Glomerular visceral epithelial cell (primary cell): ENCODE data around the gene STX1B.
"Not testable (repeated sequence)": the region's sequence is repeated elsewhere in the genome, so short reads cannot be mapped to it uniquely, and the experiment has no call there.

Experiments used
- DNase-seq: peaks from one replicate; pipeline ENCODE4 v3.0.0-alpha.2; 2016; ENCODE audit errors: extremely low spot score

STX1B gene

DNA sequence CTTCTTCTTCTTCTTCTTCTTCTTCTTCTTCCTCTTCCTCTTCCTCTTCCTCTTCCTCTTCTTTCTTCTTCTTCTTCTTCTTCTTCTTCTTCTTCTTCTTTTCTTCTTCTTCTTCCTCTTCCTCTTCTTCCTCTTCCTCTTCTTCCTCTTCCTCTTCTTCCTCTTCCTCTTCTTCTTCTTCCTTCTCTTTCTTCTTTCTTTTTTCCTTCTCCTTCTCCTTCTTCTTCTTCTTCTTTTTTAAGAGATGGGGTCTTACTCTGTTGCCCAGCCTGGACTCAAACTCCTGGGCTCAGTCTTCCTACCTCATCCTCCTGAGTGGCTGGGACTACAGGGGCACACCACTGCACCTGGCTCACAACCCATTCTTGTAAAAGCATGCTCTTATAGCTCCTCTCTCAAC, 2.9 kb upstream of the STX1B start:
- not testable (repeated sequence) for DNase-seq

DNA sequence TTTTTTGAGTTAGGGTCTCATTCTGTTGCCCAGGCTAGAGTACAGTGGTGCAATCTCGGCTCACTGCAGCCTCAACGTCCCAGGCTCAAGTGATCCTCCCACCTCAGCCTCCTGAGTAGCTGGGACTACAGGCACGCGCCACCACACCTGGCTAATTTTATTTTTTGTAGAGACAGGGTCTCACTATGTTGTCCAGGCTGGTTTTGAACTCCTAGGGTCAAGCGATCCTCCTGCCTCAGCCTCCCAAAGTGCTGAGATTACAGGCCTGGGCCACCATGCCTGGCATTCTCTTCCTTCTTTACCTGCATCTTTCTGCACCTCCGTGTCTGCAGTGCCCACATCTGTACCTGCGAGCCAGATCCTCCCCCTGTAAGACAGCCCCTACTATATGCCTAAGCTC, 1.4 kb upstream of the STX1B start:
- not testable (repeated sequence) for DNase-seq

DNA sequence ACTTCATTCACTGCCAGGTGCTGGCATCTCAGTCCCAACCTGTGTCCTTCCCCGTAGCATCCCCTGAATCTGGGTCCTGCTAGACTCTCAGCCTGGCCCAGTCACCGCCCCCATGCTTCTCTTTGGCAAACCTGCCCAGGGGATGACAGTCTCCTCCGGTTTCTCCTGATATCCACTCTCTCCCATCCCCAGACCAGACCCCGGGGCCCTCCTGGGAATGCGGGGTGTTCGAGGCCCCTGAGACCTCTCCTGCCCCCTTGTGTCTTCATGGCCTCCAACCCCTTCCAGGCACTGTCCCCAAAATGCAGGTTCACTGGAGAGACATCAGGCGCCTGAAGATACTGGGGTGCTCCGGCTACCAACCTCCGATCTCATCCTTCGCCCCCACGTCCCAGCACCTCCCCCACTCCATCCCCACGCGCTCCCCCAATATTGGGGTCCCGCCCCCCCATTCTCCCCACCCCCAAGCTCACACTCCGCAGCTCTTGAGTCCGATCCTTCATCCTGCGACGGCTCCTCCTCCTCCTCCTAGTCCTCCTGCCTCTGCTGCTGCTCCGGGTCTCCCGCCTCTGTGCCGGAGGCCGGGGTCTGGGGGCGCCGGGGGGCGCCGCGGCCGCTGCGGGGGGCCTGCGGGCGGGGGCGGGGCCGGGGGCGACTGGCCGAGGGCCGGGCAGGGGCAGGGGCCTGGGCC, 399 bp downstream of the STX1B start:
- no peak for DNase-seq

DNA sequence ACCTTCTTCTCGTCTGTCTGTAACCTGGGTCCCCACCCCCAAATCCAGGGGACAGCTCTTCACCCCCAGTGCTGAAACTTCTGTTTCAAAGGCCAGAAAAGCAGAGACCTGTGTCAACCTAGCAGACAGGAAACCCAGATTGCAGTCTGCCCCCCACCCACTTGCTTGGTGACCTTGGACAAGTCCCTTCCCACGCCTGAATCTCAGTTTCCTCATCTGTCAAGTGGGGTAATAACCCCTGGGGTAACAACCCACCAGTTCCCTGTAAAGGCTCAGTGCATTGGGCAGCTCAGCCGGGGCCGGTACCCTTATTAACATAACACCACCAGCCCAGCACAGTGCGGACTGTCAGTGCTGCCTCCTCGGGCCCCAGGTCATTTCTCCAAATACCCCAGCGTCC, 1.3 kb downstream of the STX1B start:
- no peak for DNase-seq

DNA sequence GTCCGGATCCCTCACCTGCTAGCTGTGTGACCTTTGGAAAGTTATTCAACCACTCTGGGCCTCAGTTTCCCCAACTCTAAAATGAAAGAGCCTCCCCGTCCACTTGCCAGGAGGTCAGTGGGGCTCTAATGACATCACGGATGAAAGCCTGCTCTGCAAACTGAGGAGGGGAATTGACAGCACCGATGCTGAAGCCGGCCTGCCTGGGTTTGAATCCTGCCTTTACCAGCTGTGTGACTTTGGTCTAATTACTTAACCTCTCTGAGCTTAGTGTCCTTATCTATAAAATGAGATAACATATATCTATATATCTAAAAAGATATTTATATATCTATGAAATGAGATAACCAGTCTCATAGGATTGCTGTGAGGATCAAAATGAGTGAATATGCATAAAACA, 1.9 kb downstream of the STX1B start:
- DNase-seq, result no peak

DNA sequence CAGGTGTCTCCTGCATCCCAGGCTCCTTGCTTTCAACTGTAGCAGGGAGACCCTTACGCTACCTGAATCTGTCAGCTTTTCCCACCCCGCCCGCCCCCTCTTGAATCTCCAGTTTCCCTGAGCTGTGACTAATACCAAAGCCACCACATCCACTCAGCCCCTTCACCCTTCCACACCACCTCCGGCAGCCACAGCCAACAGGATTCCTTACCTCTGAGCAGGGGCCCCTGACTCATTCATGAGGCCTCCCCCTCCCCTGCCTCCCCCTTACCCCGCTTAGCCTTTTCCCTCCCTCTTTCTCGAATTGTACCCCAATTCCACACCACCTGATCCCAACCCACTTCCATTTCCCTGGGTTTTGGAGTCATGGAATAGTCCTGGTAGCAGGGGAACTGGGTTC, 2.3 kb downstream of the STX1B start:
- peak; percentile 65 for DNase-seq

DNA sequence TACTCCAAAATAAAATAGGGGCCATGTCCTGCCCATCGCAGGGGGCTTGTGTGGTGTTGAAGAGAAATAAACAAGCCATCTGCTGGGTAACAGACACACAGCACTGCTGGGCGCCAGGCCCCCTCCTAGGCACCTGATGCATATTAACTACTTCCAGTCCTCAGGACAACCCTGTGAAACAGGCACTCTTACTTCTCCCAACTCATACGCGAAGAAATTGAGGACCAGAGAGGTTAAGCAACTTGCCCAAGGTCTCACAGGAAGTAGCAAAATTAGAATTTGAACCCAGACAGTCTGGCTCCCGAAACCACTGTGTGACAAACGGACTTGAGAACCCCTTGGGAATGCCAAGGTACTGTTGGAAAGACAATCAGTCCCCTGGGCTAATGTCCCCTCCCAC, 2.8 kb downstream of the STX1B start:
- no peak for DNase-seq

DNA sequence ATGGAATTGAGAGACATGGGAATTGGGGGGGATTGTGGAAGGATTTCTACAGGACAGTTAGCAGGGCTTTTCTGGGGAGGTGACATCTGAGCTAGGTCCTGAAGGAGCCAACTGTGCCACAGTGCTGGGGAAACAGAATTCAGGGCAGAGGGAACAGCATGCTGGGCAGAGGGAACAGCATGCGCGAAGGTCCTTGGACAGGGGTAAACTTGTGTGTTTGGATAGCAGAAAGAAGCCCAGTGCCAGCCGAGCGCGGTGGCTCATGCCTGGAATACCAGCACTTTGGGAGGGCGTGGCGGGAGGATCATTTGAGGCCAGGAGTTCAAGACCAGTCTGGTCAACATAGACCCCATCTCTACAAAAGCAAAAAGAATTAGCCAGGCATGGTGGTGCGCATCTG, 3.8 kb downstream of the STX1B start:
- DNase-seq, result no peak

DNA sequence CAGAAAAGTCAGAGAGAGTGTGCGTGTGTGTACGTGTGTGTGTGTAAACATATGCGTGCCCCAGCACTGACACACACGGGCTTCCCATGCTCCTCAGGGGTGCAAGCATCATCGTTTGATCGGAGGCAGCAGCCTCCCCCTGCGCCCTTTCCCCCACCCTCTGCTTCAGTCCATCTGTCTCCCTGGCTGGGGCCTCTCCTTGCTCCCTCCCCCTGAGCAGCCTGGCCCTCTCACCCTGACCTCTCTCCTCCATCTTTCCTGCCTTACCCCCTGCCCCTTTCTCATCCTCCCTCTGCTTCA, 4.4 kb downstream of the STX1B start:
- no peak for DNase-seq

DNA sequence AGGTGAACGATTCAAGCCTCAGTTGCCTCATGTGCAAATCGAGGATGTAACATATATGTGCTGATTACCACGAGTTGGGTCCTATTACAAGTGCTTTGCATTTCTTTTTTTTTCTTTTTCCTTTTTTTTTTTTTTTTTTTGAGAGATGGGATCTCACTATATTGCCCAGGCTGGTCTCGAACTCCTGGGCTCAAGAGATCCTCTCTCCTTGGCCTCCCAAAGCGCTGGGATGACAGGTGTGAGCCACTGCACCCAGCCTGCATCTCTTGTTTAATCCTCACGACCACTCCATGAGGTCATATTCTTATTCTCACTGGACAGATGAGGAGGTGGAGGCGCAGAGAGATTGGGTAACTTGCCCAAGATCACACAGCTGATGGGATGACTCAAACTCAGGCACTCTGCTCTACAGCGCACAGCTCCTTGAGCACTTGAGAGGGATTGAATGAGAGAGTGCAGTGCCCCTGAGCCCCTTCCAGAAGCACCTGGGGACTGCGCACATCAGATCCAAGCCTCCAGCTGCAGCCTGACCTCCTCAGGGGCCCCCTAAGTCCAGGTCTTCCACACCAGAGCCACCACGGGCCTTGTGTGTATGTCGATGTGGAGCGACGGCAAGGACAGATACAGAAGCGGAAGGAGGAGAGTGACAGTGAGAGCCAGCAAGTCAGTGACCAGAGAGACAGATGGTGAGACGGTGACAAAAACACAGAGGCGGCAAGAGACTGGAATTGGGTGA, 4.9 kb downstream of the STX1B start:
- DNase-seq, result no peak

DNA sequence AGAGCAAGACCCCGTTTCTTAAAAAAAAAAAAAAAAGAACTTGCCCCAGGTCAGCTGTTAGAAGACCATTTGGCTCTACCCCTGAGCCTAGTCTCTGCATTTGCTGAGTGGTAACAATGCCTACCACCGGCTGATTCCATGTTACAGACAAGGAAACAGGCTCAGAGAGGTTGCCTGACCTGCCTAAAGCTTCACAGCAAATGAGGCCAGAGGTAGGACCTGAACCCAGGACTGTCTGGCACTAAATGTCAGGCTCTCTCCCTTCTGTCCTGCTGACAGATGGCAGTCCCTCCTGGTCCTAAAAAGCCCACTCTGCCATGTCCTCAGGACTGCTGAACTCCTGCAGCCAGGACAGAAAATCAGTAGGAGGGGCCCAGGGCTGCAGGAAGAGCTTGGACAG, 5.8 kb downstream of the STX1B start:
- DNase-seq, result no peak

DNA sequence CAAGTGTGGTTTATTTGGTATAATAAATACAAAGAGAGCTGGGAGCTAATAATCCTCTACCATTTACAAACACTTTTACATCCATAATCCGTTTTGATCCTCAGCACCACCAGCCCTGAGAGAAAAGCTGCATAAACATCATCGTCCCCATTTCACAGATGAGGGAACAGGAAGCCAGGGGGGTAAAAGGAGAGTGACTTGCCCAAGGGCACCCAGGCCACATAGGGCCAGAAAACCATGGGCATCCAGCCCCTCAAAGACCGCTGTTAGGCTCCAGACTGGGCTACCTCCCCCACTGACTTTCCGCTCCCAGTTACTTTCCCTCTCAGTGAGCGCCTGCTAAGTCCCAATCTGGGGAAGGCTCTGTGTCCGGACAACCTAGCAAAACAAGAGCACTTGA, 6.7 kb downstream of the STX1B start:
- DNase-seq, result no peak

DNA sequence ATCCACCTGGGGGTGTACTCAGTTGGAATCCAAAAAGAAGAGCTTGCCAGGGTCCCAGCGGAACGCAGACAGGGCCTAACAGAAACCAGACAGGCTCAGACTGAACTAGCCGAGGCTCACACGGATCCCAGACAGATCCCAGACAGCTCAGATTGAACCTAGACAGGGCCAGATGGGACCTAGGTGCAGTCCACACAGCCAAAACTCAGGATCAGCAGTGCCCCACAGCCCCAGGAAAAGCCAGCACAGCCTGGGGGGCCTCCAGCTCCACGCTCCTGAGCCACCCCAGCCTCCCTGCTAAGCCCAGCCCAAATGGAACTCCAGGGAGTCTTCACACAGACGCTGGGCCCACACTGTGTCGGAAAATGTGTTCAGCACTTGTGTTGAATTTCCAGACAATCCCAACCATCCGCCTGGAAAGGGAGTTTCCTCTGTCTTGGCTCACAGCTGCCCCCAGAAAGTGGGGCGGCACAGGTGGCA, 7.5 kb downstream of the STX1B start:
- DNase-seq, result no peak

DNA sequence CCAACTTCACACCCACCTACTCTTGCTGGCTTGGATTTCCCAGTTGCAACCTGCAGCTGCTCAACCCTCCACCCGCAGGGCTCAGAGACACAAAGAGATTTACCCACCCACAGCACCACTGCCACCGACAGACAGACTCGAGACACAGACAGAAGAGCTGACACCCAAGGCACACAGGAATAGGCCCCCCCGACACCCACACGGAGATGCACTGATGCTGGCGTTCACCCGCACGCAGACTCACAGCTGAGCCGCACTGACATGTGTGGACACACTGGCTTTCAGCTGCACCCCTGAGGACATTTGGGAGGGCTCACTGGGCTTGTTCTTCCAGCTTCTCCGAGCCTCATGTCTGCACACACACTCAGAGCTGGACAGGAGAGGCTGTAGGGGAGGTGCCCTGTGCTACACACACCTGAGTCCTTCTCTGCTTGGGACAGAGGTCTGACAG, 8.2 kb downstream of the STX1B start:
- no peak for DNase-seq

DNA sequence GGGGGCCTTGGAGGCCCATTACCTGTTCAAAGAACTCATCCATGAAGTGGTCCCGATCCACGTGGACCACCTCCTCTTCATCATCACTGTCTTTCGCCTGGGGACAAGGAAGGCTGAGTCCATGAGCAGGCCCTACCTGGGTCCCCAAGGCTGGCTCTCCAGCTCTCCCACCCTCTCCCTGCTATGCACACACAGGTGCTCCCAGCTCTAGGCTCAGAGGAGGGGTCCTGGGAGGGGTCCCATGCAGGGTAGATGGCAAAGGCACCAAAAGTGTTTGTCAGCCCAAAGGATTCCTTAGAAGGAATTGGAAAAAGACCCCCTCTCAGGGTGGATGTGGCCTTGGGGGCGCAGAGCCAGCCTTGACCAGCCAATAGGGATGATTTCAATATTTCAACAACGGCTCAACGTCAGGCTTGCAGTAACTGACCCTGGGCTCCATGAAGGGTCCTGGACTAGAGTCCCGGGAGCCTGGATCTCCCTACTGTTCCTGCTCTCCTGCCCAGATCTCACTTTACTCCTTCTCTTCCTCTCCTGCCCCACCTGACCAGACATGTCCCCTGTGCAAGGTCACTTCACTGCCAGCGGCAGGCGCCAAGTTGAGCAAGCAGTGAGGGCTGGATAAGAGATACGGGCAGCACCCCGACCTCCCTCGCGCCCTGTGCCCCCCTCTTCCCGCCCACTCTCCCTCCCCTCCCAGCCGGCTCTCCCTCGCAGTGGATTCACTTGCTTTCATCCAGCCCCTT, 8.8 kb downstream of the STX1B start:
- DNase-seq, result no peak

DNA sequence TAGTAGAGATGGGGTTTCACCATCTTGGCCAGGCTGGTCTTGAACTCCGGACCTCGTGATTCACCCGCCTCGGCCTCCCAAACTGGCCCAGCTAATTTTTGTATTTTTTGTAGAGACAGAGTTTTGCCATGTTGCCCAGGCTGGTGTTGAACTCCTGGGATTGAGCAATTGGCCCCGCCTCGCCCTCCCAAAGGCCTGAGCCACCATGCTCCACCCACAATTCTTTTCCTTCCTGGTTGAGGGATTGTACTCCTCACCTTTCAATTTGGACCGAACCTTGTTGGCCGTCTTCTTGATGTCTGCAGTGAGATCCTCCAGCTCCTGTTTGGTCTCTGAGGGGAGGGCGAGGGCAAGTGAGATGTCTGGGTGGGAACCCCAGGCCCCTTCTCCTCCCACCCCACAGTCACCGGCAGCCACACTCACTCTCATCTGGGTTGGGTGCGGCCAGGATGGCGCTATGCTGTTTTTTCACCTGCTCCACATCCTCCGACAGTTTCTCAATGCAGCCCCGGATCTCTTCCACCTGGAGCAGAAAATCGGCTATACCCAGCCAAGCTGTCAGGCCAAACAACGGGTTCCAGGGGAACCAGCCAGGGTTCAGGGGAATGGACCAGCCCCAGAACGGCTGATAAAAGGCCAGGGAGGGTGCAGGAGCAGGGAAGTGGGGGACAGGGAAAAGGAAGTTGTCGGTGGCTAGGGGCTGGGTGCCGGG, 9.6 kb downstream of the STX1B start:
- no peak for DNase-seq

DNA sequence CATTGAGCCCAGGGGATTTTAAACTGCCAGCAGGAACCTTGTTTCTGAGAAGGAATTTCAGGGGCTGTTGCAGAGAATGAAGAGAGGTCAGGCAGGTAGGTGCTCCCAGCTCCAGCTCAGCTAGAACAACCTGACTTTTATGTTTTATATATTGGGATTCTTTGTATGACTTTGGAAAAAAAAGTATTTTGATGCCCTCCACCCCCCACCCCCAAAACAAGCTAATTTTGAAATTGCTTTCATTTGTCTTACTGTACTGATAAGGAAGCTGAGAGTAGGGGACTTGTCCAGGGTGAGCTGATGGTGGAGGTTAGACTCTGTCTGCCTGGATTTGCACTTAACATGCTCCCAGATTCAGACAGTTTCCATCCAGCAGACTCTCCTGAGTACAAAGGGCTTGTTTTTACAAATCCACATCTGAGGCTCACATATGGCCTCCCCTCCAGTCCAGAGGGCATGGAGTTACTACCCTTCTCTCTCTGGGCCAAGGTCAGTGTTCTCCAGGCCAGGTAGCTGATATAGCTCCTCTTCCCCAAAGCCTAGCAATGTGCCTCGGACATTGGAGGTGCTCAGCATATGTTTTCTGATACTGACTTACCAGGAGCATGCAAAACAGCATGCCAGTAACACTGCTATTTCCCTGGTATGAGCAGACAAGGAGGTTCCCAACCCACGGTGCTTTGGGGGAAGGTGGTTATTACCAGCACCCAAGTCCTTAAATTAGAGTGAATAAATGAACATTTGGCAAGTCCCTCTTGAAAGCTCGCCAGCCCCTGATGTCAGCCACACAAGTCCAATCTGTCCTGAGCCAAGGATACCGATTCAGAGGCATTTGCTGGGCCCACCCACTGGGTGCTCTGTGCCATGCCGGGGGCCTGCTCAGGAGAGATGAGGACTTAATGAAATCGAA, 11.3 kb downstream of the STX1B start:
- DNase-seq, result no peak

DNA sequence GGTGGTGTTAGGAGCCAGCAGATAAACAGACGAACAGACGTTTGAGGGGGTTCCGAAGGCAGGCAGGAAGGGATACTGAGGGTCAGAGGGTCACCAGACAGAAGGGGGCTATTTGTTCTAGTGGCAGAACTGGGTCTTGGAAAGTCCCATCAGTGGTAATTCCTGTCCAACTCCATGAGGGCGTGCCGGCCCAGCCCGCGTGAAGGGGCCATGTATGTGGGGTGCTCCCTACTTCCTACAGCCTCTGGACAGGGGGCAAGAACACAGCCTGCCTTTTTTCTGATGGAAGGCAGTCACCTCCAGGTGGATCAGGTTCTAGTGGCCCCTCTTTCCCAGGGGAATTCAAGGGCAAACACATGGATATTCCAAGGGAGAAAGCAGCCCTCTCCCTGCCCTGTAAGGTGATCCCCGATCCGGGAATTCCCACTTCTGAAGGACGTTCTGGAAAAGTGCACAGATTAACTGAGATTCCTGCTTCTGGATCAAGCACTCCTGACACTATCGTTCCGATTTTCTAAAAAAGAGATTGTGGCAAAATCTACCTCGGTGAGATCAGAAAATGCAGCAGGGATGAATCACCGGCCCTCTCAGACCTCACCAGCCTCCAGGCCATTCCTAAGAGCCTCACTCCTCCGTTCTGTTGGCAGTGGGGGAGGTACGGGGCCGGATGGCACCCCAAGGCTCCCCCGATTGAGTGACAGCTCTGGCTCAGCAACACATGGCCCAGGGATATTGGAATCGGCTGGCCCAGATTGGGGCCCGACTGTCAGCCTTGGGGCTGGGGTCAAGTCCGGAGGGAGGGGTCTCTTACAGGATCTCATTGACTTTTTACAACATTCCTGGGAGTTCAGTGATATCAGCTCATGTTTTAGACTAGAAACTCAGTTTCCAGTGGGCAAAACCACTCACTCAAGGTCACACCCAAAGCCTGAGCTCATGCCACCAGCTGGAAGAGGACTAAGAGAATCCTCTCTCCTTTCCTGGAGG, 12.4 kb downstream of the STX1B start:
- DNase-seq, result peak; percentile 83

DNA sequence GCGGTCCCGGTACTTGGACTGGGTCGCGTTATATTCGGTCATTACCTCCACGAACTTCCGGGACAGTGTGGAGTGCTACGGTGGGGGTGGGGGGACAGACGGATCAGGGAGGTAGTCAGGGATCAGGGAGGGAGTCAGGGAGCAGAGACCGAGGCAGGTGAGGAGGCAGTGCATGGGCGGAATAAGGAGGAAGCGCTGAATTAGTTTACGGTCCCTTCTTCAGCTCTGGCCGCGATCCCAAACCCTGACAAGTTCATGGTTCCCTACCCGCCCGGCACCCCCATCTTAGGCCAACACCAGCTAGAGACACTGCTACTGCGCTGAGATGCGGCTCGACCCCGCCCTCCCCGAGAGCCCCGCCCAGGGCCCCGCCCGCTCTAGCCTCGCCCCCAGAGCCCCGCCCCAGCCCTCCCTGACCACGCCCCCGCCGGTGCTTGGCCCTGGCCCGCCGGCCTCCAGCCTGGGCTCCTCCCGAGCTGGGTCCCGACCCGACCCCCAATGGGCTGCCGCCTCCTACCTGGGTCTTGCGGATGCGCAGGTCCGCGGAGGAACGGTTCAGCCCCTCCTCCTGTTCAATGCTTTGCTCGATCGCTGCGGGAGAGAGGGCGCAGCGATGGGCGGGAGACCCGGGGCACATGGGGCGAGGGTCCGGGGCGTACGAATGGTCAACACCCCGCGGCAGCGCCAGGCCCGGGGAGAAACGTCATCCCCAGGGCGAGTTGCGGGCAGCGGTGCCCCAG, 13.3 kb downstream of the STX1B start:
- DNase-seq, result peak; percentile 90
